Hematopoietic multipotent progenitor cell treated with erythropoietin and hydrocortisone succinate and interleukin-3 and kit ligand, for 6 days (in vitro differentiated cells): ENCODE data around the gene TBX21.

Experiments
- DNase-seq: peaks from one replicate; pipeline ENCODE4 v3.0.0-alpha.2; 2015

The TBX21 gene

GRCh38 chr17:47776330-47777197 lies 43.5 kb downstream of the TBX21 start:
- peak; percentile 82 for DNase-seq

GRCh38 chr17:47778184-47778635 lies 45.2 kb downstream of the TBX21 start:
- no peak for DNase-seq

GRCh38 chr17:47781397-47781796 lies 48.4 kb downstream of the TBX21 start:
- DNase-seq, result no peak

- peak; percentile 71 for DNase-seq
Observed at GRCh38 chr17:47785538-47786123, 52.6 kb downstream of the TBX21 start.

- peak; percentile 53 for DNase-seq
Observed at GRCh38 chr17:47789611-47790561, 56.9 kb downstream of the TBX21 start.

GRCh38 chr17:47791025-47791424 lies 58.0 kb downstream of the TBX21 start:
- no peak for DNase-seq

- DNase-seq, result no peak
Observed at GRCh38 chr17:47792457-47792856, 59.4 kb downstream of the TBX21 start.

GRCh38 chr17:47792979-47793378 lies 59.9 kb downstream of the TBX21 start:
- no peak for DNase-seq
